Activated CD8-positive, alpha-beta memory T cell treated with anti-CD3 and anti-CD28 coated beads for 1 hour (primary cell): Measurements from ENCODE around the gene TMEM51.

Experiments used
- DNase-seq, 2 donors: peaks; one replicate each; pipeline ENCODE4 v3.0.0-alpha.2; 2020; ENCODE audit warnings: low read depth in 1 of 2; ENCODE audit errors: extremely low read depth in 1 of 2

The TMEM51 gene

GRCh38 chr1:15262706-15263105 lies 109.2 kb downstream of the TMEM51 start:
- no peak for DNase-seq

GRCh38 chr1:15264769-15265168 lies 111.2 kb downstream of the TMEM51 start:
- no peak for DNase-seq
